Caco-2 (cell line): ENCODE results near the gene ZBTB39. TPM values are rescaled to one million over a fixed set of nuclear protein-coding genes. Genes with fewer than 3 reads are reported as not detected.

Experiments used
- BruUV-seq: library from RNA; stranded (reverse); fragments of 400-500 nt; replicated peaks from 2 replicates; lab custom pipeline; 2021; lab: Mats Ljungman, UMichigan
- CTCF ChIA-PET: fragments of 300-600 bp; sonication (Branson Sonifier 250); formaldehyde crosslinking; loops from one replicate; lab custom pipeline; 2022; ENCODE audit warnings: antibody characterized with exemption; lab: Charles Lee
- POLR2A ChIA-PET: fragments of 300-600 bp; sonication (Branson Sonifier 250); formaldehyde crosslinking; loops from one replicate; lab custom pipeline; 2022; ENCODE audit warnings: antibody characterized with exemption; lab: Charles Lee
- DNase-seq, 2 experiments: peaks; one replicate each; pipeline versions ENCODE4 v3.0.0 to v3.0.0-alpha.2; 2020 to 2022
- H3K27me3 ChIP-seq: replicated peaks from 2 replicates; pipeline ENCODE4 v1.6.0; 2011; ENCODE audit warnings: low read length; ENCODE audit not compliant: control insufficient read depth, insufficient read depth
- H3K36me3 ChIP-seq: 2 replicates; pipeline ENCODE4 v1.5.1; 2011; ENCODE audit warnings: low read length; ENCODE audit not compliant: control insufficient read depth, insufficient read depth
- H3K4me1 ChIP-seq: fragments of 250-450 bp; sonication (Bioruptor Pico); 2 replicates; pipeline ENCODE4 v1.5.1; 2020; ENCODE audit warnings: mild to moderate bottlenecking
- H3K4me3 ChIP-seq: 2 replicates; pipeline ENCODE4 v1.5.1; 2011; ENCODE audit warnings: low read depth, mild to moderate bottlenecking, control low read depth, low read length
- H3K9me3 ChIP-seq: fragments of 250-450 bp; sonication (Bioruptor Pico); 2 replicates; pipeline ENCODE4 v1.5.1; 2020; ENCODE audit warnings: mild to moderate bottlenecking, moderate library complexity
- H3K27ac Mint-ChIP-seq: one replicate; pipeline ENCODE4 v1.8.0; 2022; ENCODE audit warnings: mixed read lengths; ENCODE audit not compliant: unreplicated experiment
- H3K27me3 Mint-ChIP-seq: one replicate; pipeline ENCODE4 v1.8.0; 2022; ENCODE audit warnings: mixed read lengths; ENCODE audit not compliant: insufficient read depth, unreplicated experiment
- H3K36me3 Mint-ChIP-seq: one replicate; pipeline ENCODE4 v1.8.0; 2022; ENCODE audit warnings: mild to moderate bottlenecking, mixed read lengths; ENCODE audit not compliant: insufficient read depth, unreplicated experiment
- H3K4me1 Mint-ChIP-seq: one replicate; pipeline ENCODE4 v1.8.0; 2022; ENCODE audit warnings: low read depth, mixed read lengths; ENCODE audit not compliant: unreplicated experiment
- H3K4me3 Mint-ChIP-seq: one replicate; pipeline ENCODE4 v1.8.0; 2022; ENCODE audit warnings: mild to moderate bottlenecking, moderate library complexity, mixed read lengths; ENCODE audit not compliant: unreplicated experiment
- H3K9me3 Mint-ChIP-seq: one replicate; pipeline ENCODE4 v1.8.0; 2022; ENCODE audit warnings: mixed read lengths; ENCODE audit not compliant: unreplicated experiment
- CTCF ChIP-seq, 2 experiments: fragments of 200-600 bp in 1 of 2; IDR thresholded peaks; 1 replicate in 1 of 2; 2 replicates in 1 of 2; pipeline versions ENCODE4 v1.5.1 to v1.8.0; 2011 to 2022; ENCODE audit warnings: antibody characterized with exemption in 1 of 2, control low read depth in 1 of 2, inconsistent platforms in 1 of 2, low read depth in 1 of 2, low read length in 1 of 2, mild to moderate bottlenecking in 1 of 2, moderate library complexity in 1 of 2; ENCODE audit not compliant: insufficient read depth in 1 of 2, severe bottlenecking in 1 of 2, unreplicated experiment in 1 of 2
- intact Hi-C: fragments of 100-400 bp; cut with micrococcal nuclease; formaldehyde crosslinking; loops from one replicate; pipeline ENCODE4 v1.10.0; 2022; ENCODE audit not compliant: unreplicated experiment
- total RNA-seq: library from RNA; stranded (reverse); gene quantifications from 2 replicates; pipeline ENCODE4 v1.2.3, GENCODE V29; 2022

ZBTB39 gene
- total RNA-seq, 1 experiment from 2014 or later = 12.8 TPM

GRCh38 chr12:57044468-57044867 lies 38.1 kb upstream of the ZBTB39 start:
- peaks cover 12% of the 10 kb centered on the region for H3K4me1 Mint-ChIP-seq
- Histone ChIP-seq H3K27me3 (no peaks in the 10 kb centered on the region), H3K4me3 (no peak overlapping the region), H3K9me3 (no peaks in the 10 kb centered on the region), H3K36me3 (peaks cover 5% of the 10 kb centered on the region; the same call in 1 of the 2 replicates), H3K4me1 (peaks cover 9% of the 10 kb centered on the region)
- no peaks in the 10 kb centered on the region for H3K9me3 Mint-ChIP-seq
- DNase-seq = no peak
- no peak overlapping the region for H3K27ac Mint-ChIP-seq
- no peak overlapping the region for H3K4me3 Mint-ChIP-seq
- intact Hi-C loops = no loop called here
- POLR2A ChIA-PET = no interaction called here
- H3K36me3 Mint-ChIP-seq = no peaks in the 10 kb centered on the region
- CTCF ChIA-PET = no interaction called here
- TF ChIP-seq CTCF (IDR thresholded peaks at IDR 0.05; ENCODE audit: insufficient read depth in 1 of 2, low read depth in 1 of 2, low read length in 1 of 2, severe bottlenecking in 1 of 2, unreplicated experiment in 1 of 2) = no peak
- no peaks in the 10 kb centered on the region for H3K27me3 Mint-ChIP-seq
- BruUV-seq = no TSS peak

GRCh38 chr12:57042695-57043094 lies 36.3 kb upstream of the ZBTB39 start:
- Mint-ChIP-seq H3K9me3 (no peaks in the 10 kb centered on the region), H3K27me3 (no peaks in the 10 kb centered on the region), H3K36me3 (no peaks in the 10 kb centered on the region), H3K4me3 (no peak overlapping the region), H3K27ac (no peak overlapping the region), H3K4me1 (no peaks in the 10 kb centered on the region)
- no peak for DNase-seq
- POLR2A ChIA-PET = interaction anchor here (0.7 kb wide), 1 partner anchor 25 kb away, joined by 9 read pairs; no protein-coding TSS in a partner anchor
- Histone ChIP-seq H3K9me3 (no peaks in the 10 kb centered on the region), H3K36me3 (peaks cover 5% of the 10 kb centered on the region; the same call in 1 of the 2 replicates), H3K4me3 (no peak overlapping the region), H3K4me1 (no peaks in the 10 kb centered on the region), H3K27me3 (no peaks in the 10 kb centered on the region)
- BruUV-seq = no TSS peak
- no peak for TF ChIP-seq CTCF (IDR thresholded peaks at IDR 0.05; ENCODE audit: insufficient read depth in 1 of 2, low read depth in 1 of 2, low read length in 1 of 2, severe bottlenecking in 1 of 2, unreplicated experiment in 1 of 2)
- CTCF ChIA-PET = no interaction called here
- intact Hi-C loops = no loop called here

- BruUV-seq = no TSS peak
- Histone ChIP-seq H3K9me3 (no peaks in the 10 kb centered on the region), H3K4me3 (no peak overlapping the region), H3K27me3 (no peaks in the 10 kb centered on the region), H3K36me3 (no peaks in the 10 kb centered on the region), H3K4me1 (no peaks in the 10 kb centered on the region)
- DNase-seq = no peak
- Mint-ChIP-seq H3K27ac (no peak overlapping the region), H3K4me1 (no peaks in the 10 kb centered on the region), H3K27me3 (no peaks in the 10 kb centered on the region), H3K9me3 (no peaks in the 10 kb centered on the region), H3K4me3 (no peak overlapping the region), H3K36me3 (no peaks in the 10 kb centered on the region)
- no peak for TF ChIP-seq CTCF (IDR thresholded peaks at IDR 0.05; ENCODE audit: insufficient read depth in 1 of 2, low read depth in 1 of 2, low read length in 1 of 2, severe bottlenecking in 1 of 2, unreplicated experiment in 1 of 2)
- ChIA-PET POLR2A (no interaction called here), CTCF (no interaction called here)
- intact Hi-C loops = no loop called here
Observed at GRCh38 chr12:57040750-57041149, 34.4 kb upstream of the ZBTB39 start.
